Effector memory CD4-positive, alpha-beta T cell (primary cell): Measurements from ENCODE around the gene TFB1M.
"Not testable (repeated sequence)": the region's sequence is repeated elsewhere in the genome, so short reads cannot be mapped to it uniquely, and the experiment has no call there.

Experiments used
- DNase-seq, 3 donors: peaks; one replicate each; pipeline ENCODE4 v3.0.0-alpha.2; 2020
- H3K27ac ChIP-seq: 2 replicates; pipeline ENCODE4 v1.7.0; 2013; ENCODE audit warnings: mild to moderate bottlenecking, low read length, moderate library complexity; ENCODE audit not compliant: insufficient read depth, poor library complexity, severe bottlenecking
- H3K27me3 ChIP-seq: replicated peaks from 2 replicates; pipeline ENCODE4 v1.7.0; 2013; ENCODE audit warnings: mild to moderate bottlenecking, low read length; ENCODE audit not compliant: insufficient read depth, control insufficient read depth, poor library complexity, severe bottlenecking
- H3K36me3 ChIP-seq: 2 replicates; pipeline ENCODE4 v1.7.0; 2013; ENCODE audit warnings: mild to moderate bottlenecking, low read length, moderate library complexity; ENCODE audit not compliant: control insufficient read depth, insufficient read depth
- H3K4me1 ChIP-seq: 2 replicates; pipeline ENCODE4 v1.7.0; 2013; ENCODE audit warnings: low read length, mild to moderate bottlenecking; ENCODE audit not compliant: control insufficient read depth, insufficient read depth, poor library complexity, severe bottlenecking
- H3K4me3 ChIP-seq: 2 replicates; pipeline ENCODE4 v1.7.0; 2013; ENCODE audit warnings: low read length, low read depth, mild to moderate bottlenecking; ENCODE audit not compliant: insufficient read depth, poor library complexity, severe bottlenecking
- H3K9me3 ChIP-seq: 2 replicates; pipeline ENCODE4 v1.7.0; 2013; ENCODE audit warnings: mild to moderate bottlenecking, low read length, moderate library complexity; ENCODE audit not compliant: control insufficient read depth

TFB1M gene

GRCh38 chr6:155347800-155348199 is 33.5 kb upstream of the TFB1M start:
- Histone ChIP-seq H3K36me3 (no peaks in the 10 kb centered on the region), H3K27ac (no peak overlapping the region), H3K4me3 (no peak overlapping the region), H3K4me1 (no peaks in the 10 kb centered on the region), H3K27me3 (no peaks in the 10 kb centered on the region), H3K9me3 (no peaks in the 10 kb centered on the region)
- no peak for DNase-seq

DNA sequence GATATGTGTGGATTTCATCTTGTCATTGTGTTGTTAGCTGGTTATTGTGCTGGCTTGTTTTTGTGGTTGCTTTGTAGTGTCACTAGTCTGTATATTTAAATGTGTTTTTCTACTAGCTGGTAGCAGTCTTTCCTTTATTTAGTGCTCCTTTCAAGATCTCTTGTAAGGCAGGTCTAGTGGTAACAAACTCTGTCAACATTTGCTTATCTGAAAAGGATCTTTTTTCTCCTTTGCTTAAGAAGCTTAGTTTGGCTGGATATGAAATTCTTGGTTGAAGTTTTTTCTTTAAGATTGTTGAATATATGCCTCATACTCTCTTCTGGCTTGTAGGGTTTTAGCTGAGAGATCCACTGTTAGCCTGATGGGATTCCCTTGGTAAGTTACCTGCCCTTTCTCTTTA is 32.7 kb upstream of the TFB1M start:
- Histone ChIP-seq H3K4me3 (no peak overlapping the region), H3K36me3 (no peaks in the 10 kb centered on the region), H3K4me1 (no peaks in the 10 kb centered on the region), H3K27ac (no peak overlapping the region), H3K9me3 (no peaks in the 10 kb centered on the region), H3K27me3 (no peaks in the 10 kb centered on the region)
- no peak for DNase-seq

DNA sequence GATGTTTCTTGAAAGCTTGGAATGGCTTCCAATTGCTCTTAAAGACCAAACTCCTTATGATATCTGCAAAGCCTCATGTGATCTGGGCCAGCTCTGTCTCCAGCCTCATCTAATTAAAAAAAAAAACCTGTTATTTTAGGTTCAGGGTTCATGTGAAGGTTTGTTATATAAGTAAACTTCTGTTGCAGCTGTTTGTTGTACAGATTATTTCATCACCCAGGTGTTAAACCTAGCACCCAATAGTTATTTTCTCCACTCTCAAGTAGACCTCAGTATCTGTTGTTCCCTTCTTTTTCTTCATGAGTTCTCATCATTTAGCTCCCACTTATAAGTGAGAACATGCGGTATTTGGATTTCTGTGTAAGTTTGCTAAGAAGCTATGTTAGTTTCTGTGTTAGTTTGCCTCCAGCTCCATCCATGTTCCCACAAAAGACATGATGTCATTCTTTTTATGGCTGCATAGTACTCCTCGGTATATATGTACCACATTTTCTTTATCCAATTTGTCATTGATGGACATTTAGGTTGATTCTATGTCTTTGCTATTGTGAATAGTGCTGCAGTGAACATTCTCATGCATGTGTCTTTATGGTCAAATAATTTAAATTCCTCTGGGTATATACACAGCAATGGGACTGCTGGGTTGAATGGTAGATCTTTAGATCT is 30.2 kb upstream of the TFB1M start:
- Histone ChIP-seq H3K27me3 (no peaks in the 10 kb centered on the region), H3K36me3 (no peaks in the 10 kb centered on the region), H3K4me3 (no peak overlapping the region), H3K9me3 (no peaks in the 10 kb centered on the region), H3K27ac (no peak overlapping the region), H3K4me1 (no peaks in the 10 kb centered on the region)
- no peak for DNase-seq

DNA sequence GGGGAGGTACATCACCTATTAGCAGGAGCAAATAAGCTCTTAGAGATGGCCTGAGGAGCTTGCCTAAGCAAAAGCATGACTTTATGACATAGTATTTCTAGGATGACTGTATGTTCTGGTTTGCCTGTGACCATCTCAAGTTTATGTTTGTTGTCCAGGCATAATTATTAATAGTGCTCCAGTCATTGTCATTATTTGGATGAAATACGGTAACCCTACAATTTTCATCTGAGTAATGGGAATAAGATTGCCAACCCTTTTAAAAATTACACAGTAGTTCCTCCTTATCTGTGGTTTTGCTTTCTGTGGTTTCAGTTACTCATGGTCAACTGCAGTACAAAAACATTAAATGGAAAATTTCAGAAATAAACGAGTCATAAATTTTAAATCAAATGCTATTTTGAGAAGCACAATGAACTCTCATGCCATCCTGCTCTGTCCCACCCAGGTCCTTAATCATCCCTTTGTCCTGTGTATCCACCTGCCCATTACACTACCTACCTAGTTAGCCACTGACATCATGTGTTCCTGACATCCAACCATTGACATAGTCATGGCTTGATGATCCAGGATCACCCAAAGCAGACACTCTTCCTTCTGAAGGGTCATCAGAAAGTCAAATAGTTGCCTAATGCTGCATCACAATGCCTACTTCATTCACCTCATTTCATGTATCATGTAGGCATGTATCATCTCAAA is 27.0 kb upstream of the TFB1M start:
- Histone ChIP-seq H3K9me3 (no peaks in the 10 kb centered on the region), H3K4me1 (no peaks in the 10 kb centered on the region), H3K36me3 (no peaks in the 10 kb centered on the region), H3K27ac (no peak overlapping the region), H3K27me3 (no peaks in the 10 kb centered on the region), H3K4me3 (no peak overlapping the region)
- no peak for DNase-seq

GRCh38 chr6:155340464-155341129 is 26.3 kb upstream of the TFB1M start:
- Histone ChIP-seq H3K27me3 (no peaks in the 10 kb centered on the region), H3K27ac (no peak overlapping the region), H3K9me3 (no peaks in the 10 kb centered on the region), H3K36me3 (no peaks in the 10 kb centered on the region), H3K4me3 (no peak overlapping the region), H3K4me1 (no peaks in the 10 kb centered on the region)
- no peak for DNase-seq

GRCh38 chr6:155339929-155340328 is 25.6 kb upstream of the TFB1M start:
- H3K27ac ChIP-seq, H3K27me3 ChIP-seq, DNase-seq, H3K9me3 ChIP-seq, H3K4me3 ChIP-seq, H3K36me3 ChIP-seq, H3K4me1 ChIP-seq: not testable (repeated sequence)

GRCh38 chr6:155338237-155338636 is 24.0 kb upstream of the TFB1M start:
- not testable (repeated sequence) for H3K4me3 ChIP-seq, H3K27me3 ChIP-seq, H3K4me1 ChIP-seq, H3K36me3 ChIP-seq, H3K27ac ChIP-seq, H3K9me3 ChIP-seq, DNase-seq

DNA sequence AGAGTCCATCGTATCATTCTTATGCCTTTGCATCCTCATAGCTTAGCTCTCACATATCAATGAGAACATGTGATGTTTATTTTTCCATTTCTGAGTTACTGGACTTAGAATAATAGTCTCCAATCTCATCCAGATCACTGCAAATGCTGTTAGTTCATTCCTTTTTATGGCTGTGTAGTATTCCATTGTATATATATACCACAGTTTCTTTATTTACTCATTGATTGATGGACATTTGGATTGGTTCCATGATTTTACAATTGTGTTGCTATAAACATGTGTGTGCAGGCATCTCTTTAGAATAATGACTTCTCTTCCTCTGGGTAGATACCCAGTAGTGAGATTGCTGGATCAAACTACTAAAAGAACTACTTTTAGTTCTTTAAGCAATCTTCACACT is 21.0 kb upstream of the TFB1M start:
- H3K27me3 ChIP-seq, result no peaks in the 10 kb centered on the region
- no peaks in the 10 kb centered on the region for H3K9me3 ChIP-seq
- H3K27ac ChIP-seq, result no peak overlapping the region
- no peak for DNase-seq
- H3K36me3 ChIP-seq, result no peaks in the 10 kb centered on the region
- no peak overlapping the region for H3K4me3 ChIP-seq
- no peaks in the 10 kb centered on the region for H3K4me1 ChIP-seq

- not testable (repeated sequence) for H3K4me3 ChIP-seq, H3K27ac ChIP-seq, H3K4me1 ChIP-seq, DNase-seq, H3K27me3 ChIP-seq, H3K9me3 ChIP-seq, H3K36me3 ChIP-seq
Measured at GRCh38 chr6:155334073-155334472, 19.8 kb upstream of the TFB1M start.

DNA sequence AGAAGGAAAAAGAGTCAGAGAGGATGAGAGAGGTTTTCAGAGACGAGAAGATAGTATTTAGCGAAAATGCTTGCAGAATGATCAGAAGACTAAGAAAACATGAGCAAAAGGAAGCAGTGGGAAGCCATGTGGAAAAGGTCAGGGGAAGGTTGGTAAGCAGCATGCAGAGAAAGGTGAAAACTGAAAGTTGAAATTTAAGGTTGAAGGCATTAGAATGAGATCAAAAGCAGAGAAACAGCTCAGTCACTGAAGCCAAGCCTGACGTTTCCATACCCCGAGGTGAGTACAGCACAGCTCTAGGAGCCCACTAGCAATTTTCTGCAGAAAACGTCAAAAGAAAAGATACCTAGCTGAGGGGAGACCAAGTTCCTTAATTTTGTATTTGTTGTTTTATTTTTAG is 19.1 kb upstream of the TFB1M start:
- DNase-seq, result no peak
- no peaks in the 10 kb centered on the region for H3K27me3 ChIP-seq
- H3K36me3 ChIP-seq, result no peaks in the 10 kb centered on the region
- no peak overlapping the region for H3K4me3 ChIP-seq
- H3K27ac ChIP-seq, result no peak overlapping the region
- H3K4me1 ChIP-seq, result no peaks in the 10 kb centered on the region
- no peaks in the 10 kb centered on the region for H3K9me3 ChIP-seq
